Measurements from ENCODE around the gene MS4A1.
A peak's percentile ranks its signal among the peaks of the same experiment; 100 is the strongest.

Gene MS4A1

DNA sequence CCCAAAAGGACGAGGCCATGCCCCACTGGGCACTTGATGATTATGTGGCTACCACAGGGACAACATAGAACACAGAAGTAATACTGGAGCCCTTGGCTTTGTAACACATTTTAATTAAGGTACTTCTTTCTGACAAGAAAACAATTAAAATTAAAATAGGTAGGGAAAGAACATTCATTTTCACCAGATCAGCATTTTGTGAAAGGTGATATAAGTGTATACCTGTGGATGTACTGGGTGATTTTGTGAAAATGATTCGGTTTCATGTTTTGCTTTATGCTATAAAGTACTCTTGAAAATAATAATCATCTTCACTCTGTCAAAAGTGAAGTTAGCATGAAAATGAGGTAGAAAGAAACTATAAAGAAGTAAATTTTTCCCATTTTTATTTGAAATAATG, 37.8 kb downstream of the MS4A1 start:
- no peak for DNase-seq (ENCODE audit: low read depth in 1 of 2, low spot score in 1 of 2)
- H3K27ac ChIP-seq (replicated peaks) = no peak overlapping the region
- TF ChIP-seq GABPA (IDR thresholded peaks at IDR 0.05; ENCODE audit: low read depth) (no peak), POLR2AphosphoS5 (IDR thresholded peaks at IDR 0.05; ENCODE audit: low read depth) (no peak), SPI1 (IDR thresholded peaks at IDR 0.05; ENCODE audit: borderline replicate concordance, low read depth) (no peak)
- TF ChIP-seq, protein P1, sequence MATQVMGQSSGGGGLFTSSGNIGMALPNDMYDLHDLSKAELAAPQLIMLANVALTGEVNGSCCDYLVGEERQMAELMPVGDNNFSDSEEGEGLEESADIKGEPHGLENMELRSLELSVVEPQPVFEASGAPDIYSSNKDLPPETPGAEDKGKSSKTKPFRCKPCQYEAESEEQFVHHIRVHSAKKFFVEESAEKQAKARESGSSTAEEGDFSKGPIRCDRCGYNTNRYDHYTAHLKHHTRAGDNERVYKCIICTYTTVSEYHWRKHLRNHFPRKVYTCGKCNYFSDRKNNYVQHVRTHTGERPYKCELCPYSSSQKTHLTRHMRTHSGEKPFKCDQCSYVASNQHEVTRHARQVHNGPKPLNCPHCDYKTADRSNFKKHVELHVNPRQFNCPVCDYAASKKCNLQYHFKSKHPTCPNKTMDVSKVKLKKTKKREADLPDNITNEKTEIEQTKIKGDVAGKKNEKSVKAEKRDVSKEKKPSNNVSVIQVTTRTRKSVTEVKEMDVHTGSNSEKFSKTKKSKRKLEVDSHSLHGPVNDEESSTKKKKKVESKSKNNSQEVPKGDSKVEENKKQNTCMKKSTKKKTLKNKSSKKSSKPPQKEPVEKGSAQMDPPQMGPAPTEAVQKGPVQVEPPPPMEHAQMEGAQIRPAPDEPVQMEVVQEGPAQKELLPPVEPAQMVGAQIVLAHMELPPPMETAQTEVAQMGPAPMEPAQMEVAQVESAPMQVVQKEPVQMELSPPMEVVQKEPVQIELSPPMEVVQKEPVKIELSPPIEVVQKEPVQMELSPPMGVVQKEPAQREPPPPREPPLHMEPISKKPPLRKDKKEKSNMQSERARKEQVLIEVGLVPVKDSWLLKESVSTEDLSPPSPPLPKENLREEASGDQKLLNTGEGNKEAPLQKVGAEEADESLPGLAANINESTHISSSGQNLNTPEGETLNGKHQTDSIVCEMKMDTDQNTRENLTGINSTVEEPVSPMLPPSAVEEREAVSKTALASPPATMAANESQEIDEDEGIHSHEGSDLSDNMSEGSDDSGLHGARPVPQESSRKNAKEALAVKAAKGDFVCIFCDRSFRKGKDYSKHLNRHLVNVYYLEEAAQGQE (IDR thresholded peaks at IDR 0.05; ENCODE audit: insufficient replicate concordance, low read depth) = no peak
- TF ChIP-seq, protein P2, sequence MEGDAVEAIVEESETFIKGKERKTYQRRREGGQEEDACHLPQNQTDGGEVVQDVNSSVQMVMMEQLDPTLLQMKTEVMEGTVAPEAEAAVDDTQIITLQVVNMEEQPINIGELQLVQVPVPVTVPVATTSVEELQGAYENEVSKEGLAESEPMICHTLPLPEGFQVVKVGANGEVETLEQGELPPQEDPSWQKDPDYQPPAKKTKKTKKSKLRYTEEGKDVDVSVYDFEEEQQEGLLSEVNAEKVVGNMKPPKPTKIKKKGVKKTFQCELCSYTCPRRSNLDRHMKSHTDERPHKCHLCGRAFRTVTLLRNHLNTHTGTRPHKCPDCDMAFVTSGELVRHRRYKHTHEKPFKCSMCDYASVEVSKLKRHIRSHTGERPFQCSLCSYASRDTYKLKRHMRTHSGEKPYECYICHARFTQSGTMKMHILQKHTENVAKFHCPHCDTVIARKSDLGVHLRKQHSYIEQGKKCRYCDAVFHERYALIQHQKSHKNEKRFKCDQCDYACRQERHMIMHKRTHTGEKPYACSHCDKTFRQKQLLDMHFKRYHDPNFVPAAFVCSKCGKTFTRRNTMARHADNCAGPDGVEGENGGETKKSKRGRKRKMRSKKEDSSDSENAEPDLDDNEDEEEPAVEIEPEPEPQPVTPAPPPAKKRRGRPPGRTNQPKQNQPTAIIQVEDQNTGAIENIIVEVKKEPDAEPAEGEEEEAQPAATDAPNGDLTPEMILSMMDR (IDR thresholded peaks at IDR 0.05; ENCODE audit: insufficient read depth, low read length) = no peak

DNA sequence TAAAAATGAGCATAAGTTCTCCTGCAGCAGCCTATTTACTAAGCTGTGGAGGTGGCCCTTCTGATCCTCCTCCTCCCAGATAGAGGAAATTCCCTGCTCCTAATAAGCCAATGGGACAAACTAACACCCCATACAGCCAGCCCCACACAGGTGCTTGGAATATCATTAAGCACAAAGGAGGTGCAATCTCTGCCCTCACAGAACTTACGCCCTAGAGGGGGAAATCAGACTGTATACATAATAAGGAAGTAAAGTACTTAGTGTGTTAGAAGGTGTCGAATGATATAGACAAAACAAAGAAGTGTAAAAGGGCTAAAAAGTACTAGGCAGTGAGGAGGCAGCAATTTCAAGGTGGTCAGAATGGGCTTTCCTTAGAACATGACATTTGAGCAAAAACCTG, 42.8 kb downstream of the MS4A1 start:
- TF ChIP-seq SPI1 (IDR thresholded peaks at IDR 0.05; ENCODE audit: borderline replicate concordance, low read depth) (no peak), GABPA (IDR thresholded peaks at IDR 0.05; ENCODE audit: low read depth) (no peak), POLR2AphosphoS5 (IDR thresholded peaks at IDR 0.05; ENCODE audit: low read depth) (no peak)
- TF ChIP-seq, protein P2 (IDR thresholded peaks at IDR 0.05; ENCODE audit: insufficient read depth, low read length) = no peak
- TF ChIP-seq, protein P1 (IDR thresholded peaks at IDR 0.05; ENCODE audit: insufficient replicate concordance, low read depth) = no peak
- no peak overlapping the region for H3K27ac ChIP-seq (replicated peaks)
- peak in 1 of 2 experiments; percentile 1 for DNase-seq (ENCODE audit: low read depth in 1 of 2, low spot score in 1 of 2)

More for the DNA sequence above, 37.8 kb downstream of the MS4A1 start:
- Histone ChIP-seq H3K27me3 (ENCODE audit: insufficient read depth, poor library complexity, severe bottlenecking) (no peaks in the 10 kb centered on the region), H3K4me3 (replicated peaks; ENCODE audit: insufficient read depth, low read length) (no peak overlapping the region)

DNA sequence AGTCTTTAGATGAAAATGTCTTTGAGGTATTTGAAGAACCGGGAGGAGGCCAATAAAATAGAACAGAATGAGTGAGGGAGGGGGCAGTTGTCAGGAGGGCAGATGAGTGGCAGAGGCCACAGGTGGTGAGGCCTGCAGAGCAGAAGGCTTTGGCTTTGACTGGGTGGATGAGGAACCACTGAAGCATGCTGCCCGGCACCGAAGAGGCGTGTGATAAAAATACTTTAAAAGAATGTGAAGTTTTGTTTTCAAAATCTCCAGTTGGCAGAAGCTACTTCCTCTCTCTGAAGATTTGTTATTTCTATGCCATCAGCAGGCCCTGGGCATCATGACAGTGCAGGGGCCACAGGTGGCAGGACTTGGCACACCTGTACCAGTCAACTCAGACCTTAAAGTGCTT, 43.2 kb downstream of the MS4A1 start:
- no peak for DNase-seq (ENCODE audit: low read depth in 1 of 2, low spot score in 1 of 2)
- H3K27me3 ChIP-seq (ENCODE audit: insufficient read depth, poor library complexity, severe bottlenecking) = no peaks in the 10 kb centered on the region
- H3K4me3 ChIP-seq (replicated peaks; ENCODE audit: insufficient read depth, low read length) = no peak overlapping the region
- H3K27ac ChIP-seq (replicated peaks) = no peak overlapping the region
- TF ChIP-seq, protein P1 (IDR thresholded peaks at IDR 0.05; ENCODE audit: insufficient replicate concordance, low read depth) = no peak
- no peak for TF ChIP-seq POLR2AphosphoS5 (IDR thresholded peaks at IDR 0.05; ENCODE audit: low read depth)
- TF ChIP-seq, protein P2 (IDR thresholded peaks at IDR 0.05; ENCODE audit: insufficient read depth, low read length) = no peak
- TF ChIP-seq SPI1 (IDR thresholded peaks at IDR 0.05; ENCODE audit: borderline replicate concordance, low read depth) = peak; percentile 14; the same call in 1 of the 2 replicates

More for the DNA sequence above, 42.8 kb downstream of the MS4A1 start:
- H3K4me3 ChIP-seq (replicated peaks; ENCODE audit: insufficient read depth, low read length) = no peak overlapping the region
- no peaks in the 10 kb centered on the region for H3K27me3 ChIP-seq (ENCODE audit: insufficient read depth, poor library complexity, severe bottlenecking)

All from HL-60 (cell line).